ENCODE results near the gene ROR1.
"Not testable (repeated sequence)": the region's sequence is repeated elsewhere in the genome, so short reads cannot be mapped to it uniquely, and the experiment has no call there.

The ROR1 gene

DNA sequence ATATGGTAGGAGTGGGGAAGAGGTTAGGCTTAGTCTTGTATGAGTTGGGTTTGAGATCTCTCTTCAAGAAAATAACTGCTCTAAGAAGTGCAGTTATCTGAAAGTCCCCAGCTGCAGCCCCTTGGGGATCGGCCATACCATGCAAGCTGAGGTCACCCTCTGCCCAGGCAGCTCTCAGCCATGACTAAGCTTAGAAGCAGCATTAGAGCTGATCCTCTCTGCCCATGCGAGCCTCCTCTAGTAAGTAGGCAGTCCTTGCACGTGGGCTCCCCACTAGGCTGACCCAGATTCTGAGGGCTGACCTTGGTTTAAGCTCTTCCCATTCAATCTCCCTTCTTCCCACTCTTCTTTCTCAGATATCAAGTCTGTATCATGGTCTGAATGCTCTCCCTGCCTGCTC lies 308.6 kb downstream of the ROR1 start:
- in situ Hi-C loops (cut with MboI; ENCODE audit: low sequenced_read_pairs) = no loop called here

DNA sequence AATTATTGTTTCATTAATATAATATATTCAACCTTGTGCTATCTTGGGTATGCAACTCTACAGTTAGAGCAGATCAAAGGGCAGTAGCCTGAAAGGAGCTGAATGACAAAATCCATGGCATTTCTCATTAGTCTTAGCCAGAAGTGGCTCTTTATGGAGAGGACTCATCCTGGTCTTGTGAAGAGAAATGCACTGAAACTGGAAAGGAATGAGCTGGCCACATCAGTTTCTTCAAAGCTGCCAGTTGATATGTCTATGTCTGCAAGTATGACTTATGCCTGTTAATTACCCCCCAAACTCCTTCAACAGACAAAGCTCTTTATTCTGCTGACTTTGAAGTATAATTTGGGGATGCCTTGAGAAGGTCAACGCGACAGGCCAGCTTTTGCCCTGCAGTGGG lies 310.6 kb downstream of the ROR1 start:
- in situ Hi-C loops (cut with MboI; ENCODE audit: low sequenced_read_pairs) = no loop called here

- in situ Hi-C loops (cut with MboI; ENCODE audit: low sequenced_read_pairs) = no loop called here
These were observed 314.0 kb downstream of the ROR1 start for GRCh38 chr1:64087768-64088167.

DNA sequence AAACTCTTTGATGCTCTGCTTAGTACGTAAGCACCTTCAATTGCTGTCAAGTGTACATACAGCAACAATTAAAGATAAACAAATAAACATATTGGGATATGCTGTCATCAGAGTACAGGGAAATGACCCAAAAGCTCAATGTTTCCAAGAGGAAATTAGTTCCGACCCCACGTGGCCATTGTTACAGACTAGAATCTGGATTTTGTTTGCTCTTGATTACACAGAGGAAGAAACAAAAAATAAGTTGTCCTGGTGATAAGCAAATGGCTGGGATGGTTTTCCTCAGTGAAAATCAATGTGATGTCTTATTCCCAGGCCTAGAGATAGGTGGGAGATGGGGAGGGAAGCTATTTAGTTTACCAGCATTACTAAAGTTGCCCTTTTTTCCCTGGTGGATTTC lies 316.6 kb downstream of the ROR1 start:
- in situ Hi-C loops (cut with MboI; ENCODE audit: low sequenced_read_pairs) = no loop called here

DNA sequence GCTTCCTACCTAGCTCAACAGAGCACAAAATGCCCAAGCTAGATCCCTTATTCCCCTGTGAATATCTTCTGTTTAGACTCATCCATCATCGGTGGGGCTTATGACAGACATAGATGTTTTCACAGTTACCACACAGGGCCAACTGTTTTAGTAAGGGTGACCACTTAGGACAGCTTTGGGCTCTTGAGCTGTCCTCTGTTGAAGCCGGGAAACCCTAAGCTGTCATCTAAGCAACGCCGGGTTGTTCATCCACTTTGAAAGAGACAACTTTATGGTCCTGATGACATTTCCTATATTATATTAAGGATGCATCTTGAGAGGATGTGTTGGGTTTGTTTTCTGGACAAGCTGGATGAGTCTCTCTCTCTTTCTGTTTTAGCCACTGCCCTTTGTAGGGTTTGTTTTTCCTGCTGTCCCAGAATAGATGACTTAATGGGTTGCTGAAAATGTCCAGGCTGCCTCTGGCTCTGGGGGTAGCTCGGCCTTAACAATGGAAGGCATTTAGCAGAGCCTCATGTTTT lies 319.1 kb downstream of the ROR1 start:
- in situ Hi-C loops (cut with MboI; ENCODE audit: low sequenced_read_pairs) = no loop called here

GRCh38 chr1:64093941-64094340 lies 320.1 kb downstream of the ROR1 start:
- in situ Hi-C loops (cut with MboI; ENCODE audit: low sequenced_read_pairs) = no loop called here

DNA sequence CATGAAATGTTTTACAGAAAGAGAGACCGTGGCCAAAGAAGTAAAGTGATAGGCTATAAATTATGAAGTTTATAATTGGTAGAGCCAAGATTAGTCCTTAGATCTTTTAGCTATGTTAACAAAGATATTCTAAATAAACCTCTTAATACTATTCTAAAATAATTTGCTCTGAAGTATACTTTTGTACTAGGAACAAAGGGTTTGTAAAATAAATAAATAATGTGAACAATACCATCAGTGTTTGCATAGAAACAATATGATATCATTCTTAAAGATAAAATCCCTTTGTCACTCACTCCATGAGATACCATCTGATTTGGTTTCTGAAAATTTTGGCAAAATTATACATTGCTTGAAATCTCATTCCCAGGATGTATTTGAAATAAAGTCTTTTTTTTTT lies 322.0 kb downstream of the ROR1 start:
- in situ Hi-C loops (cut with MboI; ENCODE audit: low sequenced_read_pairs) = no loop called here

DNA sequence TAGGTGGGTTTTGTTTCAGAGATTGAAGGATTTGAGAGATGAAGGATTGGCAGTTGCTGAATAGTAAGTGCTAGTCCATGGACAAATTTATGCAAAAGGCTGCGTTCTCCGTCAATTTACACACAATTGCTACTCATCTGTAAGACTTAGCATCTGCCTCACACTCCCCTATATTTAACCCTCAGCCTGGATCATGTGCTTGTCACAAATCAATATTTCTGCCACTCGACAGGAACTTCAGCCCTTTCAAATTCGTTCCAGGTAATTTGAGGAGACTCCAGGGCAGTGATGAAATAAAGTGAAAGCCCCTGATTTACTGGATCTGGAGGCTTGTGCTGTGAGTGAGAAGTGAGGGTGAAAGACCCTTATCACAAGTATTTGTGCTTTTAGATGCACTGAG lies 324.0 kb downstream of the ROR1 start:
- in situ Hi-C loops (cut with MboI; ENCODE audit: low sequenced_read_pairs) = no loop called here

DNA sequence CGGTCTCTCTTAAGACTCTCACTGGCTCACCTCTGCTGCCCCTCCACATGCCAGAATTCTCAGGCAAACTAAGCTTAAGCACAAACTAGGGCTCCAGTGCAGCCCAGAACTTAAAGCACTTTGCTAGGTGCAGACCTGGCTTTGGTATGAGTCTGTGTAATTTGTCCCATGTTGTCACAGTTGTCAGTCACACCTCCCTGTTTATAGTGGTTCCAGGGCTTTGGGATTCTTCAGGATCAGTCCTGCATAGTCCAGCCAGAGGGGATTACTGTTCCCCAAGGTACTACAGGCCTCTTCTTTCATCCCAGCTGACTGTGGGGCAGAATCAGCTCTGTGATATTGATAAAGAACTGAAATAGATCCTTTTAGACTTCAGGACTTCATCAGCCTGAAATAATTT lies 324.6 kb downstream of the ROR1 start:
- in situ Hi-C loops (cut with MboI; ENCODE audit: low sequenced_read_pairs) = no loop called here

DNA sequence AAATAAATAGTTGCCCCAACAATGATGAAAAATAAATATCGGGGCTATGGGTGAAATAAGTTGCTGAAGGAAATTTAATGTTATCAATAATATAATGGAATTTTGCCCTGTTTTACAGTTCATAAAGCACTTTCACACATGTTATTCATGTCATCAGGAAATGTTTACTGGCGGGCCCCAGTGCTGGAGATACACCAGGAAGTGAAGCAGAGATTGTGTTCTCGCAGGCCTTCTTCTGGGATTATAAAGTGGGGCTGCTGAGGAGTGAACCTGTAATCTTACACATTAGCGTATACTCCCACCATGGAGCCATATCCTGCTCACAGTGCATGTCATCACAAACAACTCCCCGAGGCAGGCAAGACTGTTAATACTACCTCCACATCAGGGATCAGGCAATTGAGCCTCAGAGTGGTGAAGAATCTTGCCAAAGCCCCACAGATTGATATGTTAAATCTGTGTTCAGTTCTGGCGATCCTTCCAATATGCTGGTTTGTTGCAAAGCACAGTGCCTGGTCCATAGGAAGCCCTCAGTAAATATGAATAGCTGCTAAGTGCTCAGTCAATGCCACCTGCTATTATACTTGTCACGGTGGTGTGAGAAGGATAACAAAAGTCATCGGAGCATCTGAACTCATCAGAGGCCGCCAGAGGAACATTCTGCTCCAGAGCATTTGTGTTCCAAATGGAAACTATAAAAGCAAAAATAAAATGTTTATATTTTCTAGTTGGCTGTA lies 325.2 kb downstream of the ROR1 start:
- in situ Hi-C loops (cut with MboI; ENCODE audit: low sequenced_read_pairs) = no loop called here

- in situ Hi-C loops (cut with MboI; ENCODE audit: low sequenced_read_pairs) = no loop called here
These were observed 327.0 kb downstream of the ROR1 start for GRCh38 chr1:64100791-64101190.

GRCh38 chr1:64104585-64104984 lies 330.8 kb downstream of the ROR1 start:
- in situ Hi-C loops (cut with MboI; ENCODE audit: low sequenced_read_pairs) = not testable (repeated sequence)

- in situ Hi-C loops (cut with MboI; ENCODE audit: low sequenced_read_pairs) = no loop called here
These were observed 333.3 kb downstream of the ROR1 start for GRCh38 chr1:64107118-64107519.

- in situ Hi-C loops (cut with MboI; ENCODE audit: low sequenced_read_pairs) = no loop called here
These were observed 333.8 kb downstream of the ROR1 start for GRCh38 chr1:64107632-64108031.

GRCh38 chr1:64110924-64111777 lies 337.3 kb downstream of the ROR1 start:
- in situ Hi-C loops (cut with MboI; ENCODE audit: low sequenced_read_pairs) = no loop called here

- in situ Hi-C loops (cut with MboI; ENCODE audit: low sequenced_read_pairs) = no loop called here
These were observed 338.0 kb downstream of the ROR1 start for GRCh38 chr1:64111787-64112186.

GRCh38 chr1:64112281-64112680 lies 338.5 kb downstream of the ROR1 start:
- in situ Hi-C loops (cut with MboI; ENCODE audit: low sequenced_read_pairs) = no loop called here

- in situ Hi-C loops (cut with MboI; ENCODE audit: low sequenced_read_pairs) = no loop called here
These were observed 340.3 kb downstream of the ROR1 start for GRCh38 chr1:64114012-64114525.

GRCh38 chr1:64116537-64116936 lies 342.7 kb downstream of the ROR1 start:
- in situ Hi-C loops (cut with MboI; ENCODE audit: low sequenced_read_pairs) = no loop called here

DNA sequence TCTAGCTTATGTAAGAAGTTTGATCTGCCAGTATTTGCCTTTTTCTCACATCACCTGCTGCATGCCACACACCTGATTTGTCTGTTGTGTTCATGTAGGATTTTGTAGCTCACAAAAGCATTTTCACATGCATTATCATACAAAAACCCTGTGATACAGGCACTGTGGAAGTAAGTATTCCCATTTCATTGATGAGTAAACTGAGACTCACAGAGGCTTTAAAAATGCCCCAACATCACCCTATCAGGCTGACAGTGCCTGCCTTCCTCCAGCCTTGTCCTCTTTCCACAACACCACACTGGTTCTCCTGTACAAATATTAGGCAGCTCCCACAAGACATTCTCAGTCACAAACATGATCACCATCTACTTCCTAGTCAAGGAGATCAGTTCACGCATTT lies 343.7 kb downstream of the ROR1 start:
- in situ Hi-C loops (cut with MboI; ENCODE audit: low sequenced_read_pairs) = no loop called here

- in situ Hi-C loops (cut with MboI; ENCODE audit: low sequenced_read_pairs) = no loop called here
These were observed 348.1 kb downstream of the ROR1 start for GRCh38 chr1:64121766-64122385.
